PC-9 (cell line): ENCODE results near the gene WDR33. TPM values are rescaled to one million over a fixed set of nuclear protein-coding genes. Genes with fewer than 3 reads are reported as not detected.
"Not testable (repeated sequence)": the region's sequence is repeated elsewhere in the genome, so short reads cannot be mapped to it uniquely, and the experiment has no call there.

Experiments used
- BruUV-seq: library from RNA; stranded (reverse); fragments of 400-500 nt; replicated peaks from 2 replicates; lab custom pipeline; 2021; lab: Mats Ljungman, UMichigan
- CTCF ChIA-PET: fragments of 300-600 bp; sonication (Branson Sonifier 250); formaldehyde crosslinking; loops from one replicate; lab custom pipeline; 2022; ENCODE audit warnings: antibody characterized with exemption; lab: Charles Lee
- POLR2A ChIA-PET: fragments of 300-600 bp; sonication (Branson Sonifier 250); formaldehyde crosslinking; loops from one replicate; lab custom pipeline; 2022; ENCODE audit warnings: antibody characterized with exemption; ENCODE audit not compliant: unreplicated experiment; lab: Charles Lee
- DNase-seq, 2 experiments: peaks; one replicate each; pipeline versions ENCODE4 v3.0.0 to v3.0.0-alpha.2; 2015 to 2022; ENCODE audit warnings: mixed read lengths in 1 of 2
- H2AFZ ChIP-seq: fragments of 200-600 bp; sonication (generic); 2 replicates; pipeline ENCODE4 v1.8.1; 2017; ENCODE audit warnings: antibody characterized with exemption
- H3F3A ChIP-seq: fragments of 200-600 bp; sonication (generic); 2 replicates; pipeline ENCODE4 v1.8.1; 2017; ENCODE audit warnings: antibody characterized with exemption, mild to moderate bottlenecking, low read depth; ENCODE audit not compliant: insufficient read depth
- H3K27ac ChIP-seq: fragments of 200-600 bp; sonication (generic); 2 replicates; pipeline ENCODE4 v1.6.1; 2016; ENCODE audit warnings: mixed run types
- H3K27me3 ChIP-seq: fragments of 200-600 bp; sonication (generic); 2 replicates; pipeline ENCODE4 v1.6.1; 2016; ENCODE audit warnings: low read depth, mixed run types; ENCODE audit not compliant: insufficient read depth
- H3K36me3 ChIP-seq: fragments of 200-600 bp; sonication (generic); 2 replicates; pipeline ENCODE4 v1.6.1; 2016; ENCODE audit warnings: low read depth, mixed run types
- H3K4me1 ChIP-seq: fragments of 200-600 bp; sonication (generic); replicated peaks from 2 replicates; pipeline ENCODE4 v1.6.1; 2016; ENCODE audit warnings: mixed run types; ENCODE audit not compliant: insufficient read depth
- H3K4me2 ChIP-seq: fragments of 200-600 bp; sonication (generic); 2 replicates; pipeline ENCODE4 v1.6.1; 2017; ENCODE audit warnings: mixed run types
- H3K4me3 ChIP-seq: fragments of 200-600 bp; sonication (generic); 2 replicates; pipeline ENCODE4 v1.6.1; 2016; ENCODE audit warnings: mixed run types
- H3K79me2 ChIP-seq: fragments of 200-600 bp; sonication (generic); 2 replicates; pipeline ENCODE4 v1.6.1; 2017; ENCODE audit warnings: low read depth, mixed run types
- H3K9me2 ChIP-seq: fragments of 200-600 bp; sonication (generic); 2 replicates; pipeline ENCODE4 v1.8.1; 2017; ENCODE audit warnings: mild to moderate bottlenecking; ENCODE audit not compliant: insufficient read depth
- H3K9me3 ChIP-seq: fragments of 200-600 bp; sonication (generic); 2 replicates; pipeline ENCODE4 v1.8.1; 2016; ENCODE audit warnings: low read depth; ENCODE audit not compliant: insufficient read depth
- H4K20me1 ChIP-seq: fragments of 200-600 bp; sonication (generic); 2 replicates; pipeline ENCODE4 v1.8.1; 2017; ENCODE audit not compliant: insufficient read depth
- EZH2 ChIP-seq: fragments of 200-600 bp; sonication (generic); IDR thresholded peaks from 2 replicates; pipeline ENCODE4 v1.8.0; 2017; ENCODE audit warnings: antibody characterized with exemption, low read depth
- intact Hi-C: fragments of 100-400 bp; cut with micrococcal nuclease; formaldehyde crosslinking; loops from one replicate; pipeline ENCODE4 v1.10.0; 2022; ENCODE audit not compliant: unreplicated experiment
- total RNA-seq: library from RNA; stranded (reverse); gene quantifications from 2 replicates; pipeline ENCODE4 v1.2.3, GENCODE V29; 2021
- TF ChIP-seq, protein P1 (sequence below): fragments of 200-600 bp; sonication (generic); conservative IDR thresholded peaks from 2 replicates; pipeline ENCODE4 v1.6.1; 2017; ENCODE audit warnings: mixed run types, antibody characterized with exemption, mild to moderate bottlenecking, moderate library complexity

The WDR33 gene
- total RNA-seq, 1 experiment from 2014 or later, result 59.3 TPM

DNA sequence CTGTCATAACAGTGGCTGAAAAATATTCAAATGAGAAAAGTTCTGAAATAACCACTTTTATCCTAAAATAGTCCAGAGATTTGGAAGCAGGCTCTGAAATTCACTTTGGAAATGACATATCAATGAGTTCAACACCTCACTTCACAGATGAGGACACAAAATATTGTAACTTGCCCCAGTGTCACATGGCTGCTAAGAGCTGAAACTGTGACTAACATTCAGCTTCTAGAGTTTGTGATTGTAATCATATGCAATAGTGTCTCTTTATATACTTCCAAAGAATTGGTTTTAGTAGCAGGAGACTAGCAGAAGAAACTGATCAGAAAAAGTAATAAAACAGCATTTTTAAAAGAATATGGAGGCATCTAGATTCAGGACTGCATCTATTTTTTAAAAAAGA, 57.6 kb downstream of the WDR33 start:
- Histone ChIP-seq H3K4me2 (no peak overlapping the region), H3K9me3 (no peaks in the 10 kb centered on the region), H3K79me2 (no peaks in the 10 kb centered on the region), H3K36me3 (peaks cover 21% of the 10 kb centered on the region; the same call in 1 of the 2 replicates), H2AFZ (no peak overlapping the region), H3K9me2 (no peaks in the 10 kb centered on the region), H3K27me3 (no peaks in the 10 kb centered on the region), H4K20me1 (no peaks in the 10 kb centered on the region; the same call in 1 of the 2 replicates), H3K27ac (no peak overlapping the region), H3K4me3 (no peak overlapping the region), H3F3A (peaks cover 5% of the 10 kb centered on the region; the same call in 1 of the 2 replicates), H3K4me1 (no peaks in the 10 kb centered on the region)
- POLR2A ChIA-PET, result no interaction called here
- no TSS peak for BruUV-seq
- CTCF ChIA-PET, result no interaction called here
- intact Hi-C loops, result no loop called here
- TF ChIP-seq, protein P1, sequence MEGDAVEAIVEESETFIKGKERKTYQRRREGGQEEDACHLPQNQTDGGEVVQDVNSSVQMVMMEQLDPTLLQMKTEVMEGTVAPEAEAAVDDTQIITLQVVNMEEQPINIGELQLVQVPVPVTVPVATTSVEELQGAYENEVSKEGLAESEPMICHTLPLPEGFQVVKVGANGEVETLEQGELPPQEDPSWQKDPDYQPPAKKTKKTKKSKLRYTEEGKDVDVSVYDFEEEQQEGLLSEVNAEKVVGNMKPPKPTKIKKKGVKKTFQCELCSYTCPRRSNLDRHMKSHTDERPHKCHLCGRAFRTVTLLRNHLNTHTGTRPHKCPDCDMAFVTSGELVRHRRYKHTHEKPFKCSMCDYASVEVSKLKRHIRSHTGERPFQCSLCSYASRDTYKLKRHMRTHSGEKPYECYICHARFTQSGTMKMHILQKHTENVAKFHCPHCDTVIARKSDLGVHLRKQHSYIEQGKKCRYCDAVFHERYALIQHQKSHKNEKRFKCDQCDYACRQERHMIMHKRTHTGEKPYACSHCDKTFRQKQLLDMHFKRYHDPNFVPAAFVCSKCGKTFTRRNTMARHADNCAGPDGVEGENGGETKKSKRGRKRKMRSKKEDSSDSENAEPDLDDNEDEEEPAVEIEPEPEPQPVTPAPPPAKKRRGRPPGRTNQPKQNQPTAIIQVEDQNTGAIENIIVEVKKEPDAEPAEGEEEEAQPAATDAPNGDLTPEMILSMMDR, result no peak
- TF ChIP-seq EZH2, result no peak
- DNase-seq, result peak in 1 of 2 experiments; percentile 13

DNA sequence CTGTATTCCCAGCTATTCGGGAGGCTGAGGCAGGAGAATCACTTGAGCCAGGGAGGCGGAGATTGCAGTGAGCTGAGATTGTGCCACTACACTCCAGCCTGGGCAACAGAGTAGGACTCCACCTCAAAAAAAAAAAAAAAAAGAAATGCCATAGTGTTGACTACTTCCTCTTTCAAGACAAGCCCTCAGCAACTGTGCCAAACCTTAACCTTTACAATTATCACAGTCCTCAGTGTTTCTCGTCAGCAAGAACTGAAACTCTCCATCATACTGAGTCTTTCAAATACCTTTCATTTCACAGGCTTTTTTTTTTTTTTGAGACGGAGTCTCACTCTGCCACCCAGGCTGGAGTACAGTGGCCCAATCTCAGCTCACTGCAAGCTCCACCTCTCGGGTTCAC, 61.4 kb downstream of the WDR33 start:
- BruUV-seq, H3K4me3 ChIP-seq, H3K79me2 ChIP-seq, H3K4me2 ChIP-seq, CTCF ChIA-PET, H3K27ac ChIP-seq, H3K4me1 ChIP-seq, H4K20me1 ChIP-seq, H3K27me3 ChIP-seq, H2AFZ ChIP-seq, H3K9me2 ChIP-seq, intact Hi-C loops, H3K9me3 ChIP-seq: not testable (repeated sequence)
- peak in 1 of 2 experiments; percentile 33 for DNase-seq
- POLR2A ChIA-PET, result interaction anchor here (0.7 kb wide), 1 partner anchor 16 kb away, joined by 3 read pairs; no protein-coding TSS in a partner anchor
- peaks cover 12% of the 10 kb centered on the region for H3F3A ChIP-seq
- peaks cover 16% of the 10 kb centered on the region; the same call in 1 of the 2 replicates for H3K36me3 ChIP-seq

DNA sequence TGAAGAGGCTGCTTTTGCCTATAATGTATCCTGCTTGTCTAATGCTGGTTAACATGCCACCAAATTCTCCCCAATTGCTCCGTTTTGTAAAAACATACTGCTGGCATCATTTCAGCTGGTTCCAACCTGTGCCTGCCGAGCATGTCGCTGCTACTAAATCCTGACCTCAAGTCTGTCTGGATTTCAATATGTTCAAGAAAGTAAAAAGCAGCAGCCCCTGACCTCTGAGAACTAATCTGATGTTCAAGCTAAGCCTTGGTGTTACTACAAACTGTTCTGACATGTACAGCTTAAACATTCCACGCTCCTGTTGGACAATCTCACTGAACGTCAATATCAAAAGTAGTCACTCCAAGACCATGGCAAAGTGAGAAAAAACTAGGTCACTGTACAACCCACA, 63.4 kb downstream of the WDR33 start:
- POLR2A ChIA-PET, result no interaction called here
- no TSS peak for BruUV-seq
- DNase-seq, result no peak

More for the DNA sequence above, 63.4 kb downstream of the WDR33 start:
- no peaks in the 10 kb centered on the region for H3K79me2 ChIP-seq
- no peaks in the 10 kb centered on the region for H4K20me1 ChIP-seq
- H3K4me3 ChIP-seq, result no peak overlapping the region
- H3K36me3 ChIP-seq, result peaks cover 21% of the 10 kb centered on the region; the same call in 1 of the 2 replicates
- H3K9me3 ChIP-seq, result no peaks in the 10 kb centered on the region
- no peak overlapping the region for H3K27ac ChIP-seq
- no peak overlapping the region for H2AFZ ChIP-seq
- intact Hi-C loops, result no loop called here
- H3K4me2 ChIP-seq, result no peak overlapping the region
- no peaks in the 10 kb centered on the region for H3K4me1 ChIP-seq
- H3F3A ChIP-seq, result peaks cover 11% of the 10 kb centered on the region
- CTCF ChIA-PET, result no interaction called here
- H3K9me2 ChIP-seq, result no peaks in the 10 kb centered on the region
- TF ChIP-seq EZH2, result no peak
- TF ChIP-seq, protein P1, result no peak
- H3K27me3 ChIP-seq, result no peaks in the 10 kb centered on the region
